HG02970 (cell line): ENCODE data around the gene APOD.
"Not testable (repeated sequence)": the region's sequence is repeated elsewhere in the genome, so short reads cannot be mapped to it uniquely, and the experiment has no call there.

Experiments used
- ATAC-seq: cut with Tn5 transposase; IDR thresholded peaks from one replicate; pipeline ENCODE4 v1.9.1; 2021; ENCODE audit warnings: mild to moderate bottlenecking, moderate library complexity, moderate number of reproducible peaks; ENCODE audit not compliant: unreplicated experiment, low FRiP score

APOD gene

GRCh38 chr3:195590381-195590780, 6.6 kb upstream of the APOD start:
- ATAC-seq: not testable (repeated sequence)

GRCh38 chr3:195589796-195590195, 6.1 kb upstream of the APOD start:
- ATAC-seq: not testable (repeated sequence)

DNA sequence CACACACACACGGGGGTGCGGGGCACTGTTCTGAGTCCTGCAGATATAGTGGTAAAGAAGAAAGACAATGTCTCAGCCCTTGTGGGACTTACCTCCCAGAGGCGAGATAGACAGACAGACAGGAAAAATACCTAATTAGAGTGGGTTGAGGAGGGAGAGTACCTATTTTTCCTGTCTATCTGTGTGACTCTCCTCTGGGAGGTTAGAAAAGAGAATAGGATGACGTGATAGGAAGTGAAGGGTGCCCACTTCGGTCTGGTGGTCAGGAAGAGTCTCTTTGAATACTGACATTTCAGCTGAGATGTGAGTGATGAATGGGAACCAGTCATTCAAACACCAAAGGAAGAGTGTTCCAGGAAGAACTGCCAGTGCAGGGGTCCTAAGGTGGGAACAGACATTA, 4.1 kb upstream of the APOD start:
- ATAC-seq: no peak

DNA sequence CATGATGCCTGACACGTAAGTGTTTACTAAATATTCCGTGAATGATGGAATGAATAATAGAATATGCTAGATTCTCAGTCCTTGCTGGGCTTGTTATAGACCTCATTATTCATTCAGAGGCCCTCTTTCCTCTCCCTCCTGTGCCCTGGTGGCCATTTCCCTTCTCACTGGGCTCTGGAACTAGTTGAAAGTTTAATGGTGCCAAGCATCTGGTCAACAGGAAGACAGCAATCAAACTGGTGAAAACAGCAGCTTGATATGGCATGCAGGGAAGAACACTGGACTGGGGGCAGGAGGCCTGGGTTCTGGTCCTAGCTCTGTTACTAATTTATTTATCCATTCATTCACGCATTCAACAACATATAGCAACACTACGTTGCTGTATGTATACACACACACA, 3.7 kb upstream of the APOD start:
- no peak for ATAC-seq

- ATAC-seq: no peak
These were observed 767 bp upstream of the APOD start for GRCh38 chr3:195584543-195584870.

DNA sequence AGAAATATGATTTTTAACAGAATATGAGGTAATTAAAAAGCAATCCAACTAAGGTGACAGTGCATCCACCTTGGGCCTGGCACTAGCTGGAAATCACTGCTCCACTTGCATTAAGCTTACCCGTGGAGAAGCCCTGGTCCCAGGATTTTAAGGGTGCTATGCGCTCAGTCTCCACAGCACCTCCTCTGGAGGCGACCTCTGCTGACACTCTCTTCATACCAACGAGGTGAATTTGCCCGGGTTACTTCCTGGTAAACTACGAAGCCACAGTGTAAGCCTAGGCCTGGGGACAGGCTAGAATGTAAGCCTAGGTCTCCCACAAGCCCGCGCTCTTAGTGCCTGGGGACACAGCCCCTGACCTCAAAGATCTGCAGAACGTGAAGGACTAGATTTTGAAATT, 793 bp downstream of the APOD start:
- ATAC-seq: no peak

GRCh38 chr3:195580744-195581443, 2.8 kb downstream of the APOD start:
- ATAC-seq: no peak

- ATAC-seq: no peak
These were observed 4.5 kb downstream of the APOD start for GRCh38 chr3:195579281-195579680.

- no peak for ATAC-seq
These were observed 5.2 kb downstream of the APOD start for GRCh38 chr3:195578565-195578964.

GRCh38 chr3:195577645-195578177, 6.0 kb downstream of the APOD start:
- no peak for ATAC-seq

DNA sequence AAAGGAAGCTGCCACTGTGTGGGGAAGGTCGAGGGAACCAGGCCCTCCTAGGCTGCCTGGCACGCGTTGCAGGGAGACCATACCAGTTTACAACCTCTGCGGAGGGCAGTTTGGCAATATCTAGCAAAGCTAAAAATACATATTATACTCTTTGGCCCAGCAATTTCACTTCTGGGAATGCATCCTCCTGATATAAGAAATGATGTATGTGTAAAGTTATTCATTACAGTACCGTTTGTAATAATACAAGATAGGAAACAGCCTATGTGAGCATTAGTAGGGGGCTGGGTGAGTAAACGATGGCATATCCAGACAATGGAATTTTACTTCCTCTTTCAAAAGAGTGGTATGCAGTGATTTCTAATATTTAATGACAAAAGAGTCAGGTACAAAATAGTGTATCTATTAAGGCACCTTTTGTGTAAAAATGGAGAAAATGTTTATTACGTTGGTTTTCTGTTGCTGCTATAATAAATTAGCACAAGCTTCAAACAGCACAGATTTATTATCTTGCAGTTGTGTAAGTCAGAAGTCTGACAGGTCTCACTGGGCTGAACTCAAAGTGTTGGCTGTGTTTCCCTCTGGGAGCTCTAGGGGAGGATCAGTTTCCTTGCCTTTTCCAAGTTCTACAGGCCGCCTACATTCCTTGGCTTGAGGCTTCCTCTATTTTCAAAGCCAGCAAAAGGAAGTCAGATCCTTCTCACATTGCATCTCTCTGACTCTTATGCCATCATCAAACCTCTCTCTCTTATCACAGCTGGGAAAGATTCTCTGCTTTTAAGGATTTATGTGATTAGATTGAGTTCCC, 9.0 kb downstream of the APOD start:
- ATAC-seq: no peak

DNA sequence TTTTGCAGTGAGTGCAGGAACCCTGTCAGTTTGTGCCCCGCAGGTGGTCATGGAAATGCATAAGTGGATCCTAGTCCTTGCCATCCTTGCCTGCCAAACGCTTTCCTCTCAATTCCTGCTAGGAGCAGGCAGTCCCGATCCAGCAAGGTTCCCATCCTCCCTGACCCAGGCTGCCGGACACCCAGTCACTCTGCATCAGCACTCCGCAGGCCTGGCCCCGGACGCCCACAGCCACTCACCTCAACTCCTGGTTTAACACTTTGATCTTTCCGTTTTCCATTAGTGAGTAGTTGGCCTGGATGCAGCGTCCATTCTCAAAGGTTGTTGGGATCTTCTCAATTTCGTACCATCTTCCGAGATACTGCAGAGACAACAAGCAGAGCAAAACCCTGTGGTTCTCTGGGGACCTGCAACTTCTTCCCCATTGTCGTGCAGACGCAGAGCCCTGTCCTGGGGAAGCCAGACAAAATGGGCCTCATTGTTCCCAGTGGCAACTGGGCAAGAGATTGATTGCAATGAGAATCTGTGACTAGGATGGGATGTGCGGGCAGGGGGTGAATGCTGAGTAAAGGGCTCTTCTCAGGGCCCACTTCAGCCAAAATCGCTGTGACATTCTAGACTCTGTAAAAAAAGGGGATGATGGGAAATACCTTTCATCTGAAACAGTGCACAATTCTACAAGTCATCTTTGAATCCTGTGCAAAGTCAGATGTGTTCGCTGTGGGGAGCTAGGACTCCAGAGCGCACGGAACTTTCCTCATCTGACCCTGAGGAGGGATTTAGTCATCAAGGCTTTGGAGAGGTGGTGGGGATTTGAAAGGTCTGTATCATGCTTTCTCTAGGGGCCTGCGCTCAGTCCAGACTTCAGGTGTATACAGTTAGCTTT, 9.9 kb downstream of the APOD start:
- no peak for ATAC-seq

DNA sequence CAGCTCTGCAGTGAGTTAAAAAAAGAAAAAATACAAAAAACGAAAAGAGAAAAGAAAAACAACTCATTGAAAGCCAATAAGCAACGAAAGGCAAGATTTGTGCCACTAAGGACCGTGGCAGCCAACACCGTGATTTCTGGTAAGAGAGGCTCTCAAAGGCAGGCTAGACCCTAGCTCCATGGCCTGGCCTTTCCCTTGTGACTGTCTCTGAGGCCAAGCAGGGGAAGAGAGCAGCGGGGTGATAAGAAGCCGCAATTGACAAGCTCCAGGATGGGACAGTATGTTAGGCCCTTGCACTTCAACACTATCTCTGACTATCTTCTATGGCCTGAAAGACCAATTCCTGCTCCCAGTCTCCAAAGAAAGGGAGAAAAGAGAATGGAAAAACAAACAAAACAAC, 12.4 kb downstream of the APOD start:
- no peak for ATAC-seq

GRCh38 chr3:195570912-195571311, 12.8 kb downstream of the APOD start:
- ATAC-seq: no peak

- no peak for ATAC-seq
These were observed 13.4 kb downstream of the APOD start for GRCh38 chr3:195570344-195570743.

DNA sequence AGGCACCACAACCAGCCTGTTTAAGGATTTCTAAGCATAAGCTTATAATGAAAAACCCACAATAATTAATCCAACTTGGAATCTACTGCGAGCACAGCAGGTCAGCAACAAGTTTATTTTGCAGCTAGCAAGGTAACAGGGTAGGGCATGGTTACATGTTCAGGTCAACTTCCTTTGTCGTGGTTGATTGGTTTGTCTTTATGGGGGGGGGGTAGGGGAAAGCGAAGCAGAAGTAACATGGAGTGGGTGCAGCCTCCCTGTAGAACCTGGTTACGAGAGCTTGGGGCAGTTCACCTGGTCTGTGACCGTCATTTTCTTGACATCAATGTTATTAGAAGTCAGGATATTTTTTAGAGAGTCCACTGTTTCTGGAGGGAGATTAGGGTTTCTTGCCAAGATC, 15.1 kb downstream of the APOD start:
- ATAC-seq: no peak

DNA sequence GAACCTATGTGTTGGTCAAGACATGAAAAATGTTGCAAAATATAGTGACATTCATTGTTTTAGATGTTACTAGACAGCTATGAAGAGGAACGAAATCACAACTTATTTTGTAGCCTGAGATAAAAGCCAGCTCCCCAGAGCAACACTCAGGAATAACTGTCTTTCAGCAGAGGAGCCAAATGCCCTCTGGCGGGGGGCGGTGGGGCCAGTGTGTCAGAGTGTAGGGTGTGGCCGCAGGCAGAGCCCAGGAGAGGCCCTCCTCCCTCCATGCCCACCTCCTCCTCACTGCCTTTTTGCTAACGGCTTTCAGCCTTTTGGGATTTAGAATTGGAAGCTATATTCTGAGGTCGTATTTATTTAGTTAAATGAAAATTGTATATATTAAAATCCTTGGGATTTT, 16.9 kb downstream of the APOD start:
- ATAC-seq: no peak

- no peak for ATAC-seq
These were observed 18.0 kb downstream of the APOD start for GRCh38 chr3:195565716-195566115.

GRCh38 chr3:195563317-195563716, 20.4 kb downstream of the APOD start:
- no peak for ATAC-seq

GRCh38 chr3:195559723-195560409, 23.9 kb downstream of the APOD start:
- no peak for ATAC-seq
